ENCODE measurements around the gene CIAO3.

CIAO3 gene

GRCh38 chr16:700684-701584 is 39.9 kb downstream of the CIAO3 start:
- ChIA-PET POLR2A (interaction anchor here (0.7 to 2.0 kb wide), 2 partner anchors 11 to 16 kb away, joined by 3 to 8 read pairs; partner anchors contain the start of gene WDR24), CTCF (no interaction called here)
- no peak overlapping the region for H3K4me3 ChIP-seq (ENCODE audit: low read depth, low read length)
- peak; percentile 9; the same call in 1 of the 2 replicates for TF ChIP-seq SP2 (tag by site-specific recombination; IDR thresholded peaks at IDR 0.05)
- TF ChIP-seq ZNF768 (tag by site-specific recombination; IDR thresholded peaks at IDR 0.05) = no peak
- TF ChIP-seq REST (tag by site-specific recombination; IDR thresholded peaks at IDR 0.05) = peak; percentile 82
- TF ChIP-seq GLI2 (tag by site-specific recombination; IDR thresholded peaks at IDR 0.05; ENCODE audit: borderline replicate concordance, low read depth) = no peak
- peak; percentile 90 for TF ChIP-seq ZFHX2 (tag by site-specific recombination; conservative IDR thresholded peaks at IDR 0.05)
- TF ChIP-seq ZNF658 (tag by site-specific recombination; IDR thresholded peaks at IDR 0.05) = no peak
- peak; percentile 35; the same call in 1 of the 2 replicates for TF ChIP-seq ZBTB20 (tag by site-specific recombination; IDR thresholded peaks at IDR 0.05)
- TF ChIP-seq ZNF837 (tag by site-specific recombination; IDR thresholded peaks at IDR 0.05) = no peak
- no peak for TF ChIP-seq ZNF473 (tag by site-specific recombination; IDR thresholded peaks at IDR 0.05)
- no peak for TF ChIP-seq KLF9 (tag by site-specific recombination; IDR thresholded peaks at IDR 0.05; ENCODE audit: low read depth)
- no peak for TF ChIP-seq ZNF416 (tag by site-specific recombination; IDR thresholded peaks at IDR 0.05)
- TF ChIP-seq PBX3 (CRISPR knock-in tag; IDR thresholded peaks at IDR 0.05) = peak; percentile 90
- TF ChIP-seq ZNF211 (tag by site-specific recombination; IDR thresholded peaks at IDR 0.05; ENCODE audit: low read depth) = no peak
- no peak for TF ChIP-seq TCF7L2 (IDR thresholded peaks at IDR 0.05; ENCODE audit: borderline replicate concordance, low read depth, low read length)
- no peak for TF ChIP-seq ZBTB11 (tag by site-specific recombination; conservative IDR thresholded peaks at IDR 0.05; ENCODE audit: low read depth)
- TF ChIP-seq ZNF223 (tag by site-specific recombination; IDR thresholded peaks at IDR 0.05) = no peak
- TF ChIP-seq ZNF398 (tag by site-specific recombination; IDR thresholded peaks at IDR 0.05) = 0 out of 2 replicates have a peak, but pooled peaks have one; percentile 47
- peak; percentile 84 for TF ChIP-seq EGR2 (tag by site-specific recombination; IDR thresholded peaks at IDR 0.05; ENCODE audit: low read depth)
- TF ChIP-seq YY1 (tag by site-specific recombination; IDR thresholded peaks at IDR 0.05) = no peak
- TF ChIP-seq ZNF138 (tag by site-specific recombination; IDR thresholded peaks at IDR 0.05; ENCODE audit: borderline replicate concordance) = no peak
- no peak for TF ChIP-seq ZNF148 (tag by site-specific recombination; IDR thresholded peaks at IDR 0.05; ENCODE audit: borderline replicate concordance)
- TF ChIP-seq ZSCAN4 (tag by site-specific recombination; IDR thresholded peaks at IDR 0.05) = no peak
- no peak for TF ChIP-seq ZNF433 (tag by site-specific recombination; IDR thresholded peaks at IDR 0.05; ENCODE audit: low read depth)

More at GRCh38 chr16:700684-701584, 39.9 kb downstream of the CIAO3 start:
- H3K27ac ChIP-seq (ENCODE audit: extremely low read depth, low read depth, low read length) = no peak overlapping the region
- no peaks in the 10 kb centered on the region for H3K9me3 ChIP-seq (ENCODE audit: control insufficient read depth, insufficient read depth, low read depth, low read length)
- H3K36me3 ChIP-seq (ENCODE audit: control insufficient read depth in 2 of 2, insufficient read depth in 1 of 2, low read length in 2 of 2) = no peaks in the 10 kb centered on the region
- H3K4me1 ChIP-seq (ENCODE audit: control insufficient read depth, insufficient read depth, low read length) = no peaks in the 10 kb centered on the region
